ENCODE data around the gene ZNF367.

Gene ZNF367

GRCh38 chr9:96461336-96461735, 43.2 kb upstream of the ZNF367 start:
- no peak for DNase-seq
- peaks cover 0 to 2% of the 10 kb centered on the region in 2 experiments for H3K4me1 ChIP-seq (ENCODE audit: control insufficient read depth in 1 of 2, insufficient read depth in 2 of 2, low read length in 2 of 2)
- no peak overlapping the region for H2BK5ac ChIP-seq (ENCODE audit: low read depth, low read length, poor library complexity)
- no peak overlapping the region for H3K27ac ChIP-seq (ENCODE audit: low read depth, low read length)
- no peak overlapping the region for H3K14ac ChIP-seq (ENCODE audit: low read length)
- no peak overlapping the region for H3K9ac ChIP-seq (ENCODE audit: low read length)
- H2AFZ ChIP-seq (ENCODE audit: insufficient read depth, low read length, poor library complexity), result no peak overlapping the region
- H3K4me2 ChIP-seq (ENCODE audit: low read length), result no peak overlapping the region
- no peak overlapping the region for H3K4ac ChIP-seq (ENCODE audit: low read depth, low read length)
- H4K91ac ChIP-seq (ENCODE audit: low read depth, low read length), result no peak overlapping the region
- WGBS (ENCODE audit: extremely low coverage, insufficient coverage, insufficient read length), result no CpG with 5 or more reads among the region's 8 CpGs
- no peaks in the 10 kb centered on the region for H3K79me2 ChIP-seq (ENCODE audit: control insufficient read depth, insufficient read depth, low read length, poor library complexity)
- no peaks in the 10 kb centered on the region for H3K27me3 ChIP-seq (ENCODE audit: insufficient read depth, low read length)
- H2BK120ac ChIP-seq (ENCODE audit: insufficient read depth, low read length, poor library complexity), result no peak overlapping the region
- H4K8ac ChIP-seq (ENCODE audit: low read depth, low read length), result no peak overlapping the region
- no peak overlapping the region for H3K23ac ChIP-seq (ENCODE audit: low read length)
- H4K12ac ChIP-seq (ENCODE audit: low read depth, low read length), result no peak overlapping the region
- no peaks in the 10 kb centered on the region for H3K79me1 ChIP-seq (ENCODE audit: low read length)
- peaks cover 13 to 20% of the 10 kb centered on the region in 2 experiments for H3K36me3 ChIP-seq (ENCODE audit: control insufficient read depth in 1 of 2, insufficient read depth in 2 of 2, low read length in 2 of 2)
- no peak overlapping the region for H2BK12ac ChIP-seq (ENCODE audit: low read length)
- H3K18ac ChIP-seq (ENCODE audit: low read length), result no peak overlapping the region
- no peaks in the 10 kb centered on the region for H3K9me3 ChIP-seq (ENCODE audit: insufficient read depth, low read depth, low read length)
- no peak overlapping the region for H2AK5ac ChIP-seq (ENCODE audit: low read length)
- H3K4me3 ChIP-seq (ENCODE audit: low read depth, low read length), result no peak overlapping the region

DNA sequence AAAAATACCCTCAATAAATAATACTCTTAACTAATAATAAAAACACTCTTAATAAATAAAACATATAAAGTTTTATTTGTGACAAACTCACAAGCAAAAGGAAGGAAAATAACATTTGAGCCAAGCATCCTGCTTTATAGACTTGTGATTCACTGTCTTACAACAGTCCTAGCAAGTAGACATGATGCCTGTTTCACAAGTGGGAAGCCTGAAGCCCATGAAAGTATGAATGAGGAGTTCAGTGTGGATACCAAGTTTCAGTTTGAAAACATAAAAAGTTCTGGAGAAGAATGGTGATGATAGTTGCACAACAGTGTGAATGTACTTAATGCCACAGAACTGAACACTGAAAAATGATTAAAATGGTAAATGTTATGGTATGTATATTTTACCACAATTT, 42.7 kb upstream of the ZNF367 start:
- H2BK120ac ChIP-seq (ENCODE audit: insufficient read depth, low read length, poor library complexity), result no peak overlapping the region
- H3K4me3 ChIP-seq (ENCODE audit: low read depth, low read length), result no peak overlapping the region
- H3K18ac ChIP-seq (ENCODE audit: low read length), result no peak overlapping the region
- H3K27ac ChIP-seq (ENCODE audit: low read depth, low read length), result no peak overlapping the region
- no peak overlapping the region for H3K4ac ChIP-seq (ENCODE audit: low read depth, low read length)
- no peaks in the 10 kb centered on the region for H3K27me3 ChIP-seq (ENCODE audit: insufficient read depth, low read length)
- no peaks in the 10 kb centered on the region for H3K79me2 ChIP-seq (ENCODE audit: control insufficient read depth, insufficient read depth, low read length, poor library complexity)
- DNase-seq, result no peak
- no peak overlapping the region for H4K12ac ChIP-seq (ENCODE audit: low read depth, low read length)
- no peak overlapping the region for H2BK12ac ChIP-seq (ENCODE audit: low read length)
- no peak overlapping the region for H3K14ac ChIP-seq (ENCODE audit: low read length)
- no peak overlapping the region for H2AK5ac ChIP-seq (ENCODE audit: low read length)
- H2AFZ ChIP-seq (ENCODE audit: insufficient read depth, low read length, poor library complexity), result no peak overlapping the region
- no peaks in the 10 kb centered on the region for H3K79me1 ChIP-seq (ENCODE audit: low read length)
- H2BK5ac ChIP-seq (ENCODE audit: low read depth, low read length, poor library complexity), result no peak overlapping the region
- H4K8ac ChIP-seq (ENCODE audit: low read depth, low read length), result no peak overlapping the region
- no peak overlapping the region for H3K4me2 ChIP-seq (ENCODE audit: low read length)
- H4K91ac ChIP-seq (ENCODE audit: low read depth, low read length), result no peak overlapping the region
- no peaks in the 10 kb centered on the region for H3K9me3 ChIP-seq (ENCODE audit: insufficient read depth, low read depth, low read length)
- H3K4me1 ChIP-seq (ENCODE audit: control insufficient read depth in 1 of 2, insufficient read depth in 2 of 2, low read length in 2 of 2), result peaks cover 0 to 2% of the 10 kb centered on the region in 2 experiments
- no peak overlapping the region for H3K9ac ChIP-seq (ENCODE audit: low read length)
- no peak overlapping the region for H3K23ac ChIP-seq (ENCODE audit: low read length)
- H3K36me3 ChIP-seq (ENCODE audit: control insufficient read depth in 1 of 2, insufficient read depth in 2 of 2, low read length in 2 of 2), result peaks cover 10 to 15% of the 10 kb centered on the region in 2 experiments

GRCh38 chr9:96460470-96460869, 42.3 kb upstream of the ZNF367 start:
- H3K4me3 ChIP-seq (ENCODE audit: low read depth, low read length), result no peak overlapping the region
- H3K4ac ChIP-seq (ENCODE audit: low read depth, low read length), result no peak overlapping the region
- H3K79me2 ChIP-seq (ENCODE audit: control insufficient read depth, insufficient read depth, low read length, poor library complexity), result no peaks in the 10 kb centered on the region
- H3K9me3 ChIP-seq (ENCODE audit: insufficient read depth, low read depth, low read length), result no peaks in the 10 kb centered on the region
- no peaks in the 10 kb centered on the region for H3K79me1 ChIP-seq (ENCODE audit: low read length)
- no peak overlapping the region for H3K23ac ChIP-seq (ENCODE audit: low read length)
- no peak overlapping the region for H3K4me2 ChIP-seq (ENCODE audit: low read length)
- no peak overlapping the region for H3K9ac ChIP-seq (ENCODE audit: low read length)
- H2BK120ac ChIP-seq (ENCODE audit: insufficient read depth, low read length, poor library complexity), result no peak overlapping the region
- no peak overlapping the region for H2AK5ac ChIP-seq (ENCODE audit: low read length)
- no peak for DNase-seq
- H3K4me1 ChIP-seq (ENCODE audit: control insufficient read depth in 1 of 2, insufficient read depth in 2 of 2, low read length in 2 of 2), result peaks cover 0 to 2% of the 10 kb centered on the region in 2 experiments
- no peak overlapping the region for H3K27ac ChIP-seq (ENCODE audit: low read depth, low read length)
- no CpG with 5 or more reads among the region's 5 CpGs for WGBS (ENCODE audit: extremely low coverage, insufficient coverage, insufficient read length)
- H2BK12ac ChIP-seq (ENCODE audit: low read length), result no peak overlapping the region
- H3K14ac ChIP-seq (ENCODE audit: low read length), result no peak overlapping the region
- no peak overlapping the region for H2BK5ac ChIP-seq (ENCODE audit: low read depth, low read length, poor library complexity)
- H3K18ac ChIP-seq (ENCODE audit: low read length), result no peak overlapping the region
- no peak overlapping the region for H4K12ac ChIP-seq (ENCODE audit: low read depth, low read length)
- peaks cover 9 to 15% of the 10 kb centered on the region in 2 experiments for H3K36me3 ChIP-seq (ENCODE audit: control insufficient read depth in 1 of 2, insufficient read depth in 2 of 2, low read length in 2 of 2)
- no peak overlapping the region for H4K8ac ChIP-seq (ENCODE audit: low read depth, low read length)
- no peaks in the 10 kb centered on the region for H3K27me3 ChIP-seq (ENCODE audit: insufficient read depth, low read length)
- H4K91ac ChIP-seq (ENCODE audit: low read depth, low read length), result no peak overlapping the region
- H2AFZ ChIP-seq (ENCODE audit: insufficient read depth, low read length, poor library complexity), result no peak overlapping the region

GRCh38 chr9:96459268-96460007, 41.3 kb upstream of the ZNF367 start:
- H2AFZ ChIP-seq (ENCODE audit: insufficient read depth, low read length, poor library complexity), result no peak overlapping the region
- no CpG with 5 or more reads among the region's 7 CpGs for WGBS (ENCODE audit: extremely low coverage, insufficient coverage, insufficient read length)
- no peak overlapping the region for H3K27ac ChIP-seq (ENCODE audit: low read depth, low read length)
- H3K4ac ChIP-seq (ENCODE audit: low read depth, low read length), result no peak overlapping the region
- H3K27me3 ChIP-seq (ENCODE audit: insufficient read depth, low read length), result no peaks in the 10 kb centered on the region
- no peak overlapping the region for H3K14ac ChIP-seq (ENCODE audit: low read length)
- peaks cover 0 to 2% of the 10 kb centered on the region in 2 experiments for H3K4me1 ChIP-seq (ENCODE audit: control insufficient read depth in 1 of 2, insufficient read depth in 2 of 2, low read length in 2 of 2)
- H3K36me3 ChIP-seq (ENCODE audit: control insufficient read depth in 1 of 2, insufficient read depth in 2 of 2, low read length in 2 of 2), result peaks cover 7 to 13% of the 10 kb centered on the region in 2 experiments
- no peak overlapping the region for H4K8ac ChIP-seq (ENCODE audit: low read depth, low read length)
- H4K91ac ChIP-seq (ENCODE audit: low read depth, low read length), result no peak overlapping the region
- H3K9ac ChIP-seq (ENCODE audit: low read length), result no peak overlapping the region
- no peak overlapping the region for H2BK12ac ChIP-seq (ENCODE audit: low read length)
- peak overlapping the region; percentile 21 for H3K18ac ChIP-seq (ENCODE audit: low read length)
- no peak overlapping the region for H3K23ac ChIP-seq (ENCODE audit: low read length)
- no peak overlapping the region for H2BK120ac ChIP-seq (ENCODE audit: insufficient read depth, low read length, poor library complexity)
- no peak overlapping the region for H3K4me2 ChIP-seq (ENCODE audit: low read length)
- DNase-seq, result no peak
- H4K12ac ChIP-seq (ENCODE audit: low read depth, low read length), result no peak overlapping the region
- no peaks in the 10 kb centered on the region for H3K79me1 ChIP-seq (ENCODE audit: low read length)
- no peak overlapping the region for H2AK5ac ChIP-seq (ENCODE audit: low read length)
- H2BK5ac ChIP-seq (ENCODE audit: low read depth, low read length, poor library complexity), result no peak overlapping the region
- no peaks in the 10 kb centered on the region for H3K9me3 ChIP-seq (ENCODE audit: insufficient read depth, low read depth, low read length)
- H3K79me2 ChIP-seq (ENCODE audit: control insufficient read depth, insufficient read depth, low read length, poor library complexity), result no peaks in the 10 kb centered on the region
- H3K4me3 ChIP-seq (ENCODE audit: low read depth, low read length), result no peak overlapping the region
